Activated T-cell treated with anti-CD3 and anti-CD28 coated beads, Interleukin-2, amount 50 U/mL, for 4 hours (primary cell): ENCODE results near the gene HBQ1. TPM values are rescaled to one million over a fixed set of nuclear protein-coding genes. Genes with fewer than 3 reads are reported as not detected.
"Not testable (repeated sequence)": the region's sequence is repeated elsewhere in the genome, so short reads cannot be mapped to it uniquely, and the experiment has no call there.

Experiments
- ATAC-seq, 2 donors: fragments of 200-7000 bp; cut with Tn5 transposase; one replicate each; pipeline ENCODE4 v1.10.0; 2021
- DNase-seq: peaks from one replicate; pipeline ENCODE4 v3.0.0-alpha.2; 2020
- H3K27me3 Mint-ChIP-seq: one replicate; pipeline ENCODE4 v1.8.0; 2021; ENCODE audit warnings: low read depth, mixed read lengths
- H3K36me3 Mint-ChIP-seq: one replicate; pipeline ENCODE4 v1.8.0; 2022; ENCODE audit warnings: mixed read lengths; ENCODE audit not compliant: insufficient read depth
- H3K4me1 Mint-ChIP-seq: one replicate; pipeline ENCODE4 v1.8.0; 2021; ENCODE audit warnings: low read depth, mixed read lengths
- H3K4me3 Mint-ChIP-seq: one replicate; pipeline ENCODE4 v1.8.0; 2021; ENCODE audit warnings: mild to moderate bottlenecking, moderate library complexity, mixed read lengths
- H3K9me3 Mint-ChIP-seq: one replicate; pipeline ENCODE4 v1.8.0; 2021; ENCODE audit warnings: mixed read lengths
- total RNA-seq, 3 donors: library from RNA; stranded (reverse); gene quantifications; one replicate each; pipeline ENCODE4 v1.2.1, GENCODE V29; 2021

The HBQ1 gene
- total RNA-seq, 3 donors from 2014 or later: 0.43 to 1.6 (median 0.48) TPM

- ATAC-seq: peak; percentile 50 to 61
- peak within 1 kb of the TSS; percentile 24 for H3K4me3 Mint-ChIP-seq
- H3K9me3 Mint-ChIP-seq, DNase-seq, H3K36me3 Mint-ChIP-seq: not testable (repeated sequence)
- peaks cover 13% of the 10 kb centered on the region for H3K4me1 Mint-ChIP-seq
- H3K27me3 Mint-ChIP-seq: peaks cover 54% of the 10 kb centered on the region
Measured at GRCh38 chr16:176477-177382, 3.5 kb upstream of the HBQ1 start, which contains the start of gene HBA1. TSS of gene HBA1 (plus strand) at chr16:176680. CDS start at chr16:176717, 37 bp downstream.

- DNase-seq: no peak
- ATAC-seq: no peak
- H3K9me3 Mint-ChIP-seq: no peaks in the 10 kb centered on the region
- no peak overlapping the region for H3K4me3 Mint-ChIP-seq
- H3K4me1 Mint-ChIP-seq: peaks cover 13% of the 10 kb centered on the region
- peaks cover 51% of the 10 kb centered on the region for H3K27me3 Mint-ChIP-seq
- no peaks in the 10 kb centered on the region for H3K36me3 Mint-ChIP-seq
Measured at GRCh38 chr16:177394-177822, 2.9 kb upstream of the HBQ1 start.

- no peak for ATAC-seq
- Mint-ChIP-seq H3K4me1 (peaks cover 13% of the 10 kb centered on the region), H3K4me3 (no peak overlapping the region), H3K36me3 (no peaks in the 10 kb centered on the region), H3K27me3 (peaks cover 51% of the 10 kb centered on the region), H3K9me3 (no peaks in the 10 kb centered on the region)
- DNase-seq: no peak
Measured at GRCh38 chr16:177981-178667, 2.1 kb upstream of the HBQ1 start.

- Mint-ChIP-seq H3K27me3 (peaks cover 48% of the 10 kb centered on the region), H3K4me1 (peaks cover 13% of the 10 kb centered on the region), H3K4me3 (no peak overlapping the region), H3K9me3 (no peaks in the 10 kb centered on the region), H3K36me3 (no peaks in the 10 kb centered on the region)
- ATAC-seq: no peak
- DNase-seq: no peak
Measured at GRCh38 chr16:178668-179015, 1.6 kb upstream of the HBQ1 start.

- H3K4me3 Mint-ChIP-seq: peak overlapping the region; percentile 46
Measured at GRCh38 chr16:179211-180092, 807 bp upstream of the HBQ1 start.

GRCh38 chr16:180681-181564 lies 664 bp downstream of the HBQ1 start:
- Mint-ChIP-seq H3K9me3 (no peaks in the 10 kb centered on the region), H3K4me3 (no peak overlapping the region), H3K4me1 (peaks cover 2% of the 10 kb centered on the region), H3K27me3 (peaks cover 29% of the 10 kb centered on the region), H3K36me3 (no peaks in the 10 kb centered on the region)
- peak; percentile 79 to 83 for ATAC-seq
- DNase-seq: peak; percentile 24

More at GRCh38 chr16:179211-180092, 807 bp upstream of the HBQ1 start:
- Mint-ChIP-seq H3K27me3 (peaks cover 44% of the 10 kb centered on the region), H3K36me3 (no peaks in the 10 kb centered on the region), H3K4me1 (peaks cover 10% of the 10 kb centered on the region), H3K9me3 (no peaks in the 10 kb centered on the region)
- DNase-seq (no peak), ATAC-seq (no peak)

- Mint-ChIP-seq H3K27me3 (peaks cover 27% of the 10 kb centered on the region), H3K4me1 (peaks cover 2% of the 10 kb centered on the region), H3K9me3 (no peaks in the 10 kb centered on the region), H3K4me3 (no peak overlapping the region), H3K36me3 (no peaks in the 10 kb centered on the region)
- ATAC-seq (no peak), DNase-seq (peak; percentile 84)
Measured at GRCh38 chr16:181565-182021, 1.3 kb downstream of the HBQ1 start.

- H3K36me3 Mint-ChIP-seq: no peaks in the 10 kb centered on the region
- peaks cover 17% of the 10 kb centered on the region for H3K27me3 Mint-ChIP-seq
- ATAC-seq (no peak), DNase-seq (no peak)
- no peak overlapping the region for H3K4me3 Mint-ChIP-seq
- peaks cover 2% of the 10 kb centered on the region for H3K4me1 Mint-ChIP-seq
- H3K9me3 Mint-ChIP-seq: no peaks in the 10 kb centered on the region
Measured at GRCh38 chr16:183005-183404, 2.7 kb downstream of the HBQ1 start.

- H3K4me1 Mint-ChIP-seq: no peaks in the 10 kb centered on the region
- ATAC-seq: no peak
- peaks cover 14% of the 10 kb centered on the region for H3K36me3 Mint-ChIP-seq
- no peak for DNase-seq
- no peaks in the 10 kb centered on the region for H3K27me3 Mint-ChIP-seq
- H3K4me3 Mint-ChIP-seq: no peak overlapping the region
- H3K9me3 Mint-ChIP-seq: no peaks in the 10 kb centered on the region
Measured at GRCh38 chr16:185213-185612, 5.0 kb downstream of the HBQ1 start.

GRCh38 chr16:185691-186090 lies 5.4 kb downstream of the HBQ1 start:
- ATAC-seq: no peak
- no peak overlapping the region for H3K4me3 Mint-ChIP-seq
- no peak for DNase-seq
- no peaks in the 10 kb centered on the region for H3K9me3 Mint-ChIP-seq
- no peaks in the 10 kb centered on the region for H3K4me1 Mint-ChIP-seq
- peaks cover 18% of the 10 kb centered on the region for H3K36me3 Mint-ChIP-seq
- no peaks in the 10 kb centered on the region for H3K27me3 Mint-ChIP-seq

- no peaks in the 10 kb centered on the region for H3K9me3 Mint-ChIP-seq
- ATAC-seq (no peak), DNase-seq (no peak)
- H3K36me3 Mint-ChIP-seq: peaks cover 26% of the 10 kb centered on the region
- no peaks in the 10 kb centered on the region for H3K27me3 Mint-ChIP-seq
- no peak overlapping the region for H3K4me3 Mint-ChIP-seq
- no peaks in the 10 kb centered on the region for H3K4me1 Mint-ChIP-seq
Measured at GRCh38 chr16:187330-187729, 7.1 kb downstream of the HBQ1 start.

- ATAC-seq: peak; percentile 51 to 70
- Mint-ChIP-seq H3K27me3 (no peaks in the 10 kb centered on the region), H3K36me3 (peaks cover 32% of the 10 kb centered on the region), H3K4me1 (no peaks in the 10 kb centered on the region), H3K4me3 (no peak overlapping the region), H3K9me3 (no peaks in the 10 kb centered on the region)
- no peak for DNase-seq
Measured at GRCh38 chr16:188674-189073, 8.4 kb downstream of the HBQ1 start.

GRCh38 chr16:189604-190186 lies 9.4 kb downstream of the HBQ1 start:
- DNase-seq (no peak), ATAC-seq (no peak)
- H3K4me1 Mint-ChIP-seq: no peaks in the 10 kb centered on the region
- H3K27me3 Mint-ChIP-seq: no peaks in the 10 kb centered on the region
- H3K36me3 Mint-ChIP-seq: peaks cover 36% of the 10 kb centered on the region
- H3K9me3 Mint-ChIP-seq: no peaks in the 10 kb centered on the region
- no peak overlapping the region for H3K4me3 Mint-ChIP-seq
